Stimulated activated CD4-positive, alpha-beta T cell treated with anti-CD3 and anti-CD28 coated beads, Interleukin-4, amount 100 ng/mL, for 4 hours (primary cell): ENCODE results near the gene ARHGEF39.
A peak's percentile ranks its signal among the peaks of the same experiment; 100 is the strongest.

ENCODE experiments used
- DNase-seq, 2 experiments: peaks; one replicate each; pipeline ENCODE4 v3.0.0-alpha.2; 2020

The ARHGEF39 gene

DNA sequence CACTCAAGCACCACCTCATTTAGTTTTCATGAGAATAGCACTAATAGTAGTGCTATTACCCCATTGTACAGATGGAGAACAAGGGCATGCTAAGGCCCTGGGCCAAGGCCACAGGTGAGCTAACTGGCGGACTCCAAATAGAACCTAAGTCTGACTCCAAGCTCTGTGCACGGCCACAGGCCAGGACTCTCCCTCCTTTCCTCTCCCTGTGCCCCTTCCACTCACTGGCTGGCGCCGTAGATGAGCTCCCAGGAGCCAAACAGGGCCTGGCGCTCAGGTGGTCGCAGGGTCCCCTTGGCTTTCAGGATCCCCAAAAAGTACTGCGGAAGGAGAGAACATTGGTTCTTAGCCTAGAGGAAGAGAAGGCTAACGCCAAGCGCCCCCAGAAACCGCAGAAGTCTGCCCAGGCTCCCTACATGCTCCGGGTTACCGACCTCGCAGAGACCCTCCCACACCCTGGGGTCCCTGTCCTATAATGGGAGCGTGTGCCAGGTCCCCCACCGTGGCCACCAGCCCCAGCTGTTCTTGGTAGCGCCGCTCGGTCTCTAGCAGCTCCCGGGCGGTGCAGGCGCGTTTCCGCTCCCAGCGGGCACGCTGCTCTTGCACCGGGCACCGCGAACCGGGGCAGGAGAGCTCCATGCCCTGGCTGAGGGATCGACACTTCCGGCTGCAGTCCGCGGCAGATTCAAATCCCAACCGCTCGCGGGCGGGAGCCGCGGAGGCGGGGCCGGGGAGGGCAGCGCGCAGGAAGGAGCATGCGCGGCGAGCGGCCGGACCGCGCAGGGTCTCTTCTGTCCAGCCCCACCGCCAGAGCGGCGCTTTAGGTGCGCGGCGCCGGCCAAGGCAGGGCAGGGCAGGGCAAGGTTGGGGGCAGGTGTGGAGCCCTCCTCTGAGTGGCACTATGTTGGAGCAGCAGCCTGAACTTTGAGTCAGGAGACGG is at the start of gene ARHGEF39:
Gene ARHGEF39 (minus strand): TSS at position 665 of the 940 bp plus-strand sequence. CDS start 26 bp downstream, at position 639.
- peak; percentile 54 to 61 for DNase-seq

DNA sequence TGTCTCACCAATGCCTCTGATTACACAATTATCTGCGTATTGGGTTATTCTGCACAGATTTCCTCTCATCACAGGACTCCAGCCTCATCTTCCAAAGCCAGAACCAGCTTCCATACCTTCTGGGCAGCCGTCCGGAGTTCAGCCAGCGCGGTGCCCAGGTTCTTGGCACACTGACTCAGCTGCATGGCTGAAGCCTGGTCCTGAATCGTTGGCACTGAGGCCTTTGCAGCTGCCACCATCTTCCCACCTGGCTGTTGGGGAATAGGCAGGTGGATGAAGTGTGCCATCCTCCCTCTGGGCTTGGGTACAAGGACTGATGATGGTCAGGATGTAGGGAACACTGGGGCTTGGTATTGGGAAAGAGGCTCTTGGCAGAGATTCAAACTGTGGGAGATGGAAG is 49.1 kb upstream of the ARHGEF39 start:
- DNase-seq, result no peak

DNA sequence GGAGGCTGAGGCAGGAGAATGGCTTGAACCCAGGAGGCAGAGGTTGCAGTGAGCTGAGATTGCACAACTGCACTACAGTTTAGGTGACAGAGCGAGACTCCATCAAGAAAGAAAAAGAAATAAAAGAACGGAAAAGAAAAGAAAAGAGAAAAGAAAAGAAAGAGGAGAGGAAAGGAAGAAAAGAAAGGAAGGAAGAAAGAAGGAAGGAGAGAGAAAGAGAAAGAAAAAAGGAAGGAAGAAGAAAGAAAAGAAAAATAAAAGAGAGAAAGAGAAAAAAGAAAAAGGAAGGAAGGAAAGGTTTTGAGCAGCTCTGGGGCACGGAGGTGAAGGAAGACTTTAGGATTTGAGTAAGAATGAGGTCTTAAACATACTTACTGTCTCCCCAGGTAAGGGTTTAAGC is 48.6 kb upstream of the ARHGEF39 start:
- DNase-seq, result no peak

DNA sequence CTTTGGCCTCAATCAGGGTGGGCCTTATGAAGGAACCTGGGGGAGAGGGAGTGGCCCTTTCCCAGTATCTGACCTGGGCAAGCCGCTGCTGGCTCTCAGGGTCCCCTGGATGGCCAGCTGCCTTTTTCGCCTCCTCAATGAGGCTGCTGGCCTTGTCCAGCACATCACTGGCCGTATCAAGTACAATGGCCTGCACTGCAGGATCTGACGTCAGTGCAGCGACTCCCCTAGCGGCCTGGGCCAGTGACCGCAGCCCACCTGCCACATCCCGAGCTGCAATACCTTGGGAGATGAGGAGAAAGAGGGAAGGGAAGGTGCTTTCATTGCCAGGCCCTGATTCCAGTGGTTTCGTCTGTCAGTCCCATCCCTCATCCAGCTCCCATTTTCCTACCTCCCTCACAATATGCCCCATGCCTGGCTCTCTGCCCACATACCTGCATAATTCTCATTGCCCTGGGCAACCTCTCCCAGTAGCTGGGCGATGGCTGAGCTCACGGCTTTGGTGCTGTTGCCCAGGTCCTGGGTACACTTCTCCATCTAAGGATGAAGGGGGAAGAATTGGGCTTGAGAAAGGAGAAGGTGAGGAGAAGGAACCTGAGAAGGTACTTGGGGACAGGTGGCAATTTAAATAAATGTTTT is 47.9 kb upstream of the ARHGEF39 start:
- no peak for DNase-seq

DNA sequence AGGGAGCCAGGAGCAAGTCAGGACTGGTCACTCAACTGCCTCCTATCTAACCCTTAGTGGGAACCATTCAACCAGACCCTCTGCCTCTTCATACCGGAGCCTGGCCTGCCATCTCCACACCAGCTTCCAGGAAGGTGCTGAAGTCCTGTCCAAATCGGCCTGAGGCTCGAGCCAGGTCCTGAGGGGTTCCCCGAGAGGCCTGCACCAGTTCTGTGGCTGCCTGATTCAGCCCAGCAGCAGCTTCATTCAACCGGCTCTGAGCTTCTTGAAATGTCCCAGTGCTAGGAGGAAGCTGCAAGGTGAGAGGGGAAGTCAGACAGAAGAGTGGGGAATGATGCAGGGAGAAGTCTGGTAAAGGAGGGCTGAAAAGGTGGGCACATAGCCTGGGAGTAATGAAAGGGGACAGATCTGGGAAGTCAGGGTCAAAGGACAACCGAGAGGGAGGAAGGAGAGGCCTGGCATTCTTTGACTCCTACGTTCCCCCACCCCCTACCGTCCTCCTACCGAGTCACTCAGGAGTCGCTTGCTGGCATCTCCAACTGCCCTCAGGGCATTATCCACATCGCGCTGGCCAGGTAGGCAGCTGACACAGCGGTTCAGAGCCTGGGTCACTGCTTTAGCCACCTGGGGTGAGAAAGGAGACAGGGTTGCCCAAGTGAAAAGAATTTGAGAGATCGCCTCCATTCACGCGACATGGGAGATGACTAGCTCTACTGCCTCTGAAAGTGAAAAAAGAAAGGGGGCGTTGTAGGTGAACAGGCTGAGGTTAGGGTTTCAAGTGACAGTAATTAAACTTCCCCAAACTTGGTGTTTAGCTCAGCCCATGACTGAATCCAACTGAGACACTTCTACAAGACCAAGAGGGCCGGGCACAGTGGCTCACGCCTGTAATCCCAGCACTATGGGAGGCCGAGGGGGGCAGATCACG is 46.8 kb upstream of the ARHGEF39 start:
- DNase-seq, result no peak

DNA sequence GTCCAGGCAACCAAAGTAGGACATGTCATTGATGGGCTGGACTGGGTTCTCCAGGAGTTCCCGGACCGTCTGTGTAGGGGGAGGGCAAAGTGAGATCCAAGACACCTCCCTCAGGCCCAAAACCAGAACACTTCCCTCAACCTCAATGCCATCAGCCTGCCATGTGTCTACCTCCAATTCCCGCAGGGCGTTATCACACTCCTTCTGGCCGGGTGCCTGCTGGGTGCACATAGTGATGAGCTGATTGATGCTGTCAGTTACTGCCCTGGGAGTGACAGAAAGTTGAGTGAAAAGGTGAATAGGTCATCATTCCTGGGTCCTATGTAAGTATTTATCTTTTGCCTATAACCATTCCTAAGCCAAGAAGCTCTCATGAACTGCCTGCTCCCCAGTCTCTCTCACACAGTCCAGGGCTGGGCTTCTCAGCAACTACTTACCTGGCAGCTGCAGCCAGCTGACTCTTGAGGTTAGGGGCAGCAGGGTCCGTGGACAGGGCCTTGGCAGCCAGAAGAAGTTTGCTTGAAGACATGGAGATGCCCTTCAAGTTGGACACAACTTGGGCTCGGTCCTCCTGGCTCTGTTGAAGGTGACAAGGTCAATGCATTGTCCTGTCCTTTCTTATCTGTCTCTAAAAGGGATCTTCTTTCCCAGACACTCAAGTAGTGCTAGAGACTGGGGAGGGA is 46.0 kb upstream of the ARHGEF39 start:
- no peak for DNase-seq

DNA sequence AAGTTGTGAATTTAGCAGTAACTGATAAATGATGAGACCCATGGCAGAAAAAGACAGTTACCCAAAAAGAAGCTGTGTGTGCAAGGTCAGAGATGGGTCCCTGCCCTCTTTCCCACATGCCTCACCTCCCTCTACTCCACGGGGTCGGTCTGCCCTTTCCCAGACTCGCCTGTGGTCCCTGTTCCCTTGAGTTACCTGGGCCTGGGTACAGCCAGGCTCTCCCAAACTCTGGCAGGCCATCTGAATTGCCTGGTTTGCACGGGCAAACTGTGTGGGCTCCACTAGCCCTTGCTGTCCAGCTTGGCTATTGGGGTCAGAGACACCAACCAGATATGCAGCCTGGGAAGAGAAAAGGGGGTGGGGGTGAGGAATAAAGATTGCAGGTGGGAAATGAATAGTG is 43.2 kb upstream of the ARHGEF39 start:
- no peak for DNase-seq

DNA sequence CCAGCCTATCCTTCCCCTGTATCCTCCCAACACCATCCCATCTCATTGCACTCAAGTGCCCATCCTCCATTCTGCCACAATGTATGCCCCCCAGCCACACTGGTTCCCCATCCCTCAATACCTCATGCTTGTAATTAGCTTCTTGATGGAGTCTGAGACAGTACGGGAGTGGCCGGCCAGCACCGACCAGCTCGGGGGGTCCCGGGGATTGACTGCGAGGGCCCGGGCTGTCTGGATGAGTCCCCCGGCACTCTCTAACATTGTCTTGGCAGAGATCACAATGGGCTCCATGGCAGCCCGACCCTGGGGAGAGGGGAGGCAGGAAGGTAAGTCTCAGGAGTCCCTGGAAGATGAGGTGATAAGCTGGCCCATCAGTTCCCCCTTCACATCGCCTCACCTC is 42.0 kb upstream of the ARHGEF39 start:
- DNase-seq, result no peak

GRCh38 chr9:35705836-35706430 is 40.9 kb upstream of the ARHGEF39 start:
- DNase-seq, result no peak

- no peak for DNase-seq
These were observed 40.4 kb upstream of the ARHGEF39 start for GRCh38 chr9:35705372-35705771.

DNA sequence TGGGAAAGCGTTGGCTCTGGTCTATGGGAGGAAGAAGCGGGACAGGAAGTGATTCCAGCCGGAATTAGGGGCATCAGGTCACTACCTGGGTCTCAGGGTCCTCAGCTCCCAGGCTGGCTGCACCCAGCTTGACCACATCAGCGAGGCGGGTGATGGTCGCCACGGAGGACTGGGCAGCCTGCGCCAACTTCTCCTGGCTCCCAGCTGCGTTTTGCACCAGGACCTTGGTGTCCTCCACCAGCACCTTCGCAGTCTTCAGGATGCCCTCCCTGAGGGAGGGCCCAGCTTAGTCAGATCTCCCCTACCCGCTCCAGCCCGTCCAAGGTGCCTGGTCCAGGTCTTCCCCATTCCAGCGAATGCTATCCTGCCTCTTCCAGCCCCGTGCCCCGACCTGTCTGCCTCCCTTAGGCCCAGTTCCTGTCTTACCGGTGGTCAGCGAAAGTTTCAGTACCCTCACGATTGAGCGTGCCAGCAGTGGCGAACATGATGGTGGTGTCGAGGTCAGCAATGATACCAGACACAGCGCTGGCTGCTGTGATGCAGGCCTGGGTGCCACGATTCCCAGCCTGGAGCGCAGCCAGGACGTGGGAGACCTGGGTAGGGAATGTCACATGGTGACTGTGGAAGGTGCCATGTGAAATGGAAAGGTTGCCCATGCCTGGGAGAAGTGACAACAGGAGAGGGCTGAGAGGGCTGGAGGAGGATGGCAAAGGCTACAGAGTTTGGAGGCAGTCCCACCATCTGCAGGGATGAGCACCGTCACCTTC is 39.1 kb upstream of the ARHGEF39 start:
- no peak for DNase-seq

- no peak for DNase-seq
These were observed 37.7 kb upstream of the ARHGEF39 start for GRCh38 chr9:35702696-35703095.

DNA sequence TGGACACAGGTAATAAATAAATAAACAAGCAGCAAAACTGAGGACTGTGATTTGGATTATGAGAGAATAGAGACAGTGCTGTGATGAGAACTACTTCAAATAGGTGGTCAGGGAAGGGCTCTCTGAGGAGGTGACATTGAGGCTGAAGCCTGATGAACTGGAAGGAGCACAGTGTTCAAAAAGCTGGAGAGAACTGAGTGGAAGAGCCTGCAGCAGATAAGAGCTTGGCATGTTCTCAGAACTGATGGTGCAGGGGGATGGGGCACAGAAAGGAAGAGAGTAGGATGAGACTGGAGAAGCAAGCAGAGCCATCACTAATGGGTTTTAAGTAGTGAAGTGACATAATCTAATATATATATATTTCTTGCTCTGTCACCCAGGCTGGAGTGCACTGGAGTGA is 35.9 kb upstream of the ARHGEF39 start:
- DNase-seq, result no peak

DNA sequence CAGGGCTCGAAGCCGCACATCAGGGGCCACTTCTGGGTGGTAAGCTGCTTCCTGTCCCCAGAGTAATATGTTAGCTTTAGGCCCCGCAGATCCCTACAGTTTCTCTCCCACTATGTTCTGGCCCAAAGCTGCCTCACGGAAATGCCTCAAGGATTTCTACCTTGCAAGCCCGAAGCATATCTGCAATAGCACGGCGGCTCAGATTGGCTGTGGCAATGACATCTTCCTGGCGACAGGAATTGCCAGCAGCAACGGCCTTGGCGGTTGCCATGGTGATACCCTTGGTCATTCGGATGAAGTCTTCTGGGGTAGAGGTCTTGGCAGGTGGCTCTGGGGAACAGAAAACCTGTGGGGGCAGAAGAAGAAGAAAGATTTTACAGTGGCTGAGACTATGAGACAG is 35.0 kb upstream of the ARHGEF39 start:
- no peak for DNase-seq

- DNase-seq, result no peak
These were observed 33.2 kb upstream of the ARHGEF39 start for GRCh38 chr9:35698231-35698630.

- DNase-seq, result no peak
These were observed 32.5 kb upstream of the ARHGEF39 start for GRCh38 chr9:35697486-35697885.

- peak; percentile 42 to 50 for DNase-seq
These were observed 31.7 kb upstream of the ARHGEF39 start for GRCh38 chr9:35696520-35697215.

DNA sequence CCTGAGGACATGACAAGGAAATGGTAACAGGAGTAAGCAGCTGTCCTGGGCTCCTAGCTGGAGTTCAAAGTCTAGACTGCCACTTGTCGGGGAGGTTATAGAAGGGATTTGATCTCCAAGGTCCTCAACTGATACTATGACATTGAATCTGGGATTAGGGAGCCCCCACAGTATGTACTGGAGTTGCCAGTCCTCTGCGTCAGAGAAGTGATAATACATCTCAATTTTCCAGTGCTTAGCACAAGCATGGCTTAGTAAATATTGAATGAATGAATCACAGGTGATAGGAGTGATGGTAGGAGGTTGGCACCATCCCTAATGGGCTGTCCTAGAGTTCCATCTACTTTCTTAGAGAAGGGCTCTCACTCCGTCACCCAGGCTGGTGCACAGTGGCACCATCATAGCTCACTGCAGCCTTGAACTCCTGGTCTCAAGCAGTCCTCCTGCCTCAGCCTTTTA is 31.0 kb upstream of the ARHGEF39 start:
- no peak for DNase-seq

DNA sequence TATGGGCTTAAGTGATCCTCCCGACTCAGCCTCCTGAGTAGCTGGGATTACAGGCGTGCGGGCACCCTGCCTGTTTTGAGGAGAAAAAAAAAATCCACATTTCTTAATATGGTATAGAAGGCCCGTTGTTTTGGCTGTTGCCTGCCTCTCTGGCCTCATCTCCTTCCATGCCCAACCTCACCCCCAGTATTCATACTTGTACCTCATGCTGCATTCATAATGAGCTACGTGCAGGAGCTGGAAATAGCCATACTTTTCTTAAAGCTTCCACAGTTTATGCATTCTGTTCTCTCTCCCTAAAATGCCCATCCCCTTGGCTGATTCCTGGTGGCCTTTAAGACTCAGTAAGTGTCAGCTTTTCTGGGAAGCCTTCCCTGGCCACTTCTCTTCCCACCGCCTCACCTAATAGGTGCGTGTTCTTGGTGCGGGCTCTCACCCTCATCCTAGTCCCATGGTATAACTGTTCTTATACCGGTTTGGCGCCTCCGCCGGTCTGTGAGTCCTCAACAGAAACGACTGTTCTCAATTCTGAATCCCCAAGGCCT is 26.8 kb upstream of the ARHGEF39 start:
- DNase-seq, result no peak

DNA sequence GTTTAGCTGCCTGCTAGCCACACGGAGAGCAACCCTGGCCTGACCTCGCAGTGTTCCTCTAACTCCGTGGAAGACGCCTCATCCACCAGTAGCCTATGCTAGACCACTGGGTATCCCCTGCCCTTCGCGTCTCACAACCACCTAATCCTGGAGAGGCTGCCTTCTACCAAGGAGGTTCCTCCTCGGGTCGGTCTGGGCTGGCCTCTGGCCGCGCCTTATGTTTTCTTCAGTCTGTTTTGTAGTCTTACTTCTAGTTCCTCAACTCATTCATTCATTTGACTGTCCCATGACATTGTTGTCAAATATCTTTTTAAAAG is 26.3 kb upstream of the ARHGEF39 start:
- DNase-seq, result no peak
